ENCODE results near the gene PEX12.
"Not testable (repeated sequence)": the region's sequence is repeated elsewhere in the genome, so short reads cannot be mapped to it uniquely, and the experiment has no call there.

Gene PEX12

DNA sequence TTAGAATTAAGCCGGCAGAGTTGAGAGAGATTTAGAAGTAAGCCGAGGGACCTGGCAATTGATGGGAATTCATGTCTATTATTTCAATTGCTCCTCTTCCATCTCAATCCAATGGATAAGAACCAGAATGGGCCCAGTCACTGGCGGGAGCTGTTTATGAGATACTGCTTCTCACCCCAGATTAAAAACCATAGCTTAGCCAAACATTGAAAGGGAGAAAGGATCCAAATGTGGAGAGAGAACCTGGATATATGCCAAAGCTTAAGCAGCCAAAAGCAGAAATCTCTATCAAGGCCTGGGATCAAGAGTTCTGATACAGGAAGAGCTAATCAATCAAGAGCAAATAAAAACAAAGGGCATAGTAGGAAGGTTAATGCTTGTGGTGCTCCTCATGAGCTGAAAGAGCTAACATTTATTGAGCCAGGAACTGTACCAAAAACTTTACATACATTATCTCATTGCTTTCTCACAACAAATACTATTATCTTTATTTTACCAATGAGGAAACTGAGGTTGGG, 43.7 kb downstream of the PEX12 start:
- no peak for DNase-seq

DNA sequence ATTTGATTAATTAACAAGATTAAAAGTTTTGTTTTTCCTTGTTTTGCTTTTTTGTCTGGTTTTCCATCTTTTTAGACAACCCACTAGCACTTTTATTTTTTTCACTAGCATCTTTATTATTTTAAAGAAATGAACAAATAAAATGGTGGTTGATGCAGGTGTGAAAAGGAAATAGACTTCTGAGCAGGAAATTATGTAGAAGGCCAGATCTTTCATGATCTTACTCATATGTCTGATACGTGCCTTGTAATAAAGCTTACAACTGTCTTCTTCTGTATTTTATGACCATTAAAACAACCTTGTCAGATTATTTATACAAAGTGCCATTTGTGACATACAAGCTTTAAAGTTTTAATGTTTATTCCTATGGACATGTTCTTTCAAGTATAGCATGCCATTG, 47.2 kb downstream of the PEX12 start:
- DNase-seq, result no peak

DNA sequence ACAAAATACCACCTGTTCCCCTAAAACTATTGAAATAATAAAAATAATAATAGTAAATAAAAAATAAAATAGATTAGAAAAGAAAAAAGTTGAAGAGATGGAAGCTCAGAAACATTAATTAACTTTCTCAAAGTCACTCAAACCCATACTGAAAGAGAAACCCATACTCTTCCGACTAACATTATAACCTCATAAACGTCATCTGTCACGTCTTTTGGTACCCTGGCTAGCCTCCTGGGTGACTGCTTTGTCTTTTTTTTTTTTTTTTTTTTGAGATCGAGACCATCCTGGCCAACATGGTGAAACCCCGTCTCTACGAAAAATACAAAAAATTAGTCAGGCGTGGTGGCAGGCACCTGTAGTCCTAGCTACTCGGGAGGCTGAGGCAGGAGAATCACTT, 48.5 kb downstream of the PEX12 start:
- no peak for DNase-seq

GRCh38 chr17:35529326-35529725, 49.0 kb downstream of the PEX12 start:
- not testable (repeated sequence) for DNase-seq

Measured in activated T-cell treated with anti-CD3 and anti-CD28 coated beads, Interleukin-2, amount 50 U/mL, for 48 hours (primary cell).